Skin of body (tissue), 2 donors: ENCODE data around the gene ANO1. TPM values are rescaled to one million over a fixed set of nuclear protein-coding genes. Genes with fewer than 3 reads are reported as not detected.

Experiments used
- DNase-seq: peaks from one replicate; lab custom pipeline; 2025; lab: John Stamatoyannopoulos, UW
- total RNA-seq: library from RNA; depleted of rRNA; stranded (reverse); fragments of >200 nt; gene quantifications from one replicate; pipeline ENCODE4 v1.2.3, GENCODE V29; 2014

Gene ANO1
- total RNA-seq, 1 donor from 2014 or later = 6.8 TPM

DNA sequence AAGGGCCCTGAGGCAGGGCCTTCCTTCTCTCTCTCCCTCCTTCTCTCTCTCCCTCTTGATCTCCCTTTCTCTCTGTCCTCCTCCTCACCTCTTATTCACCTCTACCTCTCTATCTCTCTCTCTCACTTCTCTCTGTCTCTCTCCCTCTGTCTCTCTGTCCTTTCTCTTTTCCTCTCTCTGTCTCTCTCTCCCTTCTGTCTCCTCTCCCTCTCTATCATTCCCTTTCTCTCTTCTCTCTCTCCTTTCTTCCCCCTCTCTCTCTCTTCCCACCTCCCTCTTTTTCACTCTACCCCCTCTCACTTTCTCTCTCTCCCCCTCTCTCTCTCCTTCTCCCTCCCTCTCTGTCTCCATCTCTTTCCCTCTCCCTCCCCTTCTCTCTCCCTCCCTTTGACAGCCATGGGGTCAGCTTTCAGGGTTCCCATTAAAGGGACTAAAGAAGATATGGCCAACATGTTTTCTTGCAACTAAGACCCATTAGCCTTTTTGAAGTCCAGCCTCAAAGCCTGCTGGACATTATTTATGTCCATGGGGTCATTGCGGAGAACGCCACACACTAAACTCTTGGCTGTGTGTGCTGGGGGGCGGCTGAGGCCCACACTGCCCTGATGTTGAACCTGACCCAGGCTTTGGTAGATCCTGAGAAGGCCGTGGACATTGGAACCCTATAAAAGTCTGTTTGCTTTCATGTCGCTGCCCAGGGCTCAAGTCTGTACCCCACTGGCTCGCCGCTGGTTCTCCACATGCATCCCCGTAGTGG lies 15.0 kb downstream of the ANO1 start:
- DNase-seq = no peak

DNA sequence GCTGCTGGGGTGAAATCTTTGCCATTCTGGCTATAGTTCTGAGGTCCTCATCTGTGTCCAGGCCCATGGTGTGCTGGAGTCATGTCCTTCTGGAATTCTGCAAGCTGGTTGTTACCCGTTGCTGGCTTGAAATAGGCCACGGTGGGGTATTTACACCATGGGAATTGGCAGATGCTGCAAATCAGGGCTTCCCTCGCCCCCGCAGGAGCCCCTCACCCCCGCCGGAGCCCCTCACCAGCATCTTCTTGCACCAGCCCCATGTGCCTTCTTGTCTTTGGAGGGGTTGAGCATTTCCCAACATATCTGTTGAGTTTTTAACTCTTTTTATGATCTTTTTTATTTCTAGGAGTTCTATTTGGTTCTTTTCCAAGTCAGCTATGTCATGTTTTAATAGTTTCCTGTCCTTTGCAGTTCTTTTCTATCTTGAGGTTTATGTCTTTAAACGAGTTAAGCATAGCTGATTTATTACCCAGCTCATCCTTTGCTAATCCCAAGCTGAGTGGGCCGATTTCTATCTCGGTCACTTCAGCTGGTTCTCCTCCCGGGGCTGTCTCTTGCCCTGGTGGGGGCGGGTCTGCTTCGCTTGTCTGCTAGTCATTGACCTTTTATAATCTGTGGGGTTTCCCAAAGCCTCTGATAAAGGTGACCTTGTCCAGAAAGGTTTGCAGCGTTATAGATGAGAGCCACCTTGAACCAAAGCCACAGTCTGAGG lies 17.6 kb downstream of the ANO1 start:
- DNase-seq = no peak

DNA sequence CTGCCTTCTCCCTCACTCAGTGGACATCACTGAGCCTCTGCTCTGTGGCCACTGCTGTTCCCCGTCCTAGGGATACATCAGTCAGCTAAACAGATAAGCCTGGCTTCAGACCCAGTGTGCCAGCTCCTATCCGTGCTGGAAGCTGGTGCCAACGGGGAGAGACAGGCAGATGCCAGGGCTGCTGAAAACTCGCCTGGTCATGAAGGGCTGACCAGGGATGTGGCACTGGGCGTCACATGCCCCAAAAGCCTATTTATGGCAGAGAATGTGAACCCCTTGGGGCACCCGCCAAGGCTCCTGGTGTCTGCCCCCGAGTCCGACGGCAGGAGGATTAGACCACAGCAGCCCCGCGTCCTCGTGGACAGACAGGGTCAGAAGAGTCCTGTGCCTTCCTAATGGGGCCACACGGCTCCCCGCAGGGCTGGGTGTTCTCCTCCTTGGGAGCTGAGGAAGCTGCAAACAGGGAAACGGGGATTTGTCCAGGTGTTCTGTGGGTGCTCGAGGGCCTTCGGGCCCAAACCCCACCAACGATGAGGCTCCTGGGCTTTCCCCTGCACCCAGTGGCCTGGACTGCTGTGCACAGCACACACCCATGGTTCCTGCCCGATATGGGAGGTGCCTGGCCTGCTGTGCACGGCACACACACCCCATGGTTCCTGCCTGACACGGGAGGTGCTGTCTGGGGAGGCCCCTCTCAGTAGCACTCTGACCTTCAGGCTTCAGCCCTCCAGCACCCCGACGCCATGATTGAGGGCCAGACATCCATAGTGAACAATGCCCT lies 19.9 kb downstream of the ANO1 start:
- no peak for DNase-seq

DNA sequence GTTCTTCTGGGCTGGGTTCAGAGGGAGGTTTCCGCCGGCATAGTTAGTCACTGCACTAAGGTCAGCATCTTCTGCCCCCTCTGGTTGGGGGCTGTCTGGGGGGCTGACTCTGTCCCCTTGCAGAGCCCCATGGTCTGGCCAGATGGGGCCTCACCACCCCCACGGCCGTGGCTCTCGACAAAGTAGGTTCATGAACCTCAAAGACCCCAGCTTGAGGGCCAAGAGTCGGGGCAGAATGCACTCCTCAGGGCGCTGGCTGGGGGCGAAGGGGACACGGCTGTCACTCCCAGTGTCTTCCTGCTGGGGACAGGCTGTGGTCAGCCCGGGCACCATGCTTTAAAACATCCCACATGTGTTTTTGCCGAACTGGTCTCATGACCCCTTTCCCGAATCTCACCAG lies 20.8 kb downstream of the ANO1 start:
- no peak for DNase-seq

DNA sequence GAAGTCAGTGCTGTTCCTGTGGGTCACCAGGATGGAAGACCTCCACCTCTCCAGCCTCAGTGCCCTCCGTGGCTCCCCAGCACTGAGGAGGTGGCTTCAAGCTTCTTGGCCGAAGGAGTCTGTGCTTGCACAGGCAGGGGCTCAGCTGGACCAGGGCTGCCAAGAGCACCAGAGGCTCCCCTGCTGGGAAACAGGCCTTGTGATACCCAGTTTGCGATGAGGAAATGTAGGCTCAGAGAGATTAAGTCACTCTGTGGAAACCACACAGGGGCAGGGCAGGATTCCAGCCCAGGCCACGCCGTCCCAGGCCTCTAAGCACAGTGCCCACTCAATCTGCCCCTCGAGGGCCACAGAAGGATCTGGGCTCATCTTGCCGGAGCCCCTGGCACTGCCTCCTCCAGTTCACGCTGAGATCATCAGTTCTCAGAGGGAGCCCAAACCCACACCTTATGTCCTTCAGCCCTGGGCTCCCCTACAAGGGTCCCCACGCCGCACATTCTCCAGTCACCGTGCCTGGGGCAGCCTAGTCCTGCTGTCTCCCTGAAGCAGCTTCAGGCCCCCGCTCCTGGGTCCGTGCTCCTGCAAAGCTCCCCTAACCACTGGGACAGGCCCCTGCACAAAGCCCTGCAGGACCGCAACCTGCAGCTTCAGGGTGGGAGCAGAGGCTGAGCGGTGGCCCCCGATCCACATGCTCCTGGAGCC lies 21.6 kb downstream of the ANO1 start:
- no peak for DNase-seq

DNA sequence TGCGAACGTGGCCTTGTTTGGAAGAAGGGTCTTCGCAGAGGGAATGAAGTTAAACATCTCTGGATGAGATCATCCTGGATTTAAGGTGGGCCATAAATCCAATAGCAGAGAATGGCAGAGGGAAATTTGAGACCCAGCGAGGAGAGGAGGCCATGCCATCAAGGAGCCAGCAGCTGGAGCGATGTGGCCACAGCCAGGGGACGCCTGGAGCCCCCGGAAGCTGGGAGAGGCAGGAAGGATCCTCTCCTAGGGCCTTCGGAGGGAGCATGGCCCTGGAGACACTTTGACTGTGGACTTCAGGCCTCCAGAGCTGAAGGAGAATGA lies 22.1 kb downstream of the ANO1 start:
- DNase-seq = no peak

DNA sequence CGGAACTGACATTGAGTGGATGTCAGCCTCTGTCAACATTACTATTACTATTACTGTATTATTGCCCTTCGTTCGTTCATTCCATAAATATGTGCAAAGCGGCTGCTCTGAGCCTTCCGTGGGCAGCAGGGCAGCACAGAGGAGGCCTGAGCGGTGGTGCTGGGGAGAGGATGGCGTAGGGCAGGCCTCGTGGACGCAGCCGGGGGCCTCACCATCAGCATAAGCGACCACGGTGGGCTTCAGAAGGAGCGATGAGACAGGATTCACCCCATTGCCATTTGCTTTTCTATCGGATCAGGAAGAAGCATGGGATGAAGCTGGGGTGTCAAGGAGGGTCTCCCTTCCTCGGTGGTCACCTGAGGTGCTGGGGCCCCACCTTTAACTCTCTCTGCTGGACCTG lies 22.7 kb downstream of the ANO1 start:
- DNase-seq = no peak

DNA sequence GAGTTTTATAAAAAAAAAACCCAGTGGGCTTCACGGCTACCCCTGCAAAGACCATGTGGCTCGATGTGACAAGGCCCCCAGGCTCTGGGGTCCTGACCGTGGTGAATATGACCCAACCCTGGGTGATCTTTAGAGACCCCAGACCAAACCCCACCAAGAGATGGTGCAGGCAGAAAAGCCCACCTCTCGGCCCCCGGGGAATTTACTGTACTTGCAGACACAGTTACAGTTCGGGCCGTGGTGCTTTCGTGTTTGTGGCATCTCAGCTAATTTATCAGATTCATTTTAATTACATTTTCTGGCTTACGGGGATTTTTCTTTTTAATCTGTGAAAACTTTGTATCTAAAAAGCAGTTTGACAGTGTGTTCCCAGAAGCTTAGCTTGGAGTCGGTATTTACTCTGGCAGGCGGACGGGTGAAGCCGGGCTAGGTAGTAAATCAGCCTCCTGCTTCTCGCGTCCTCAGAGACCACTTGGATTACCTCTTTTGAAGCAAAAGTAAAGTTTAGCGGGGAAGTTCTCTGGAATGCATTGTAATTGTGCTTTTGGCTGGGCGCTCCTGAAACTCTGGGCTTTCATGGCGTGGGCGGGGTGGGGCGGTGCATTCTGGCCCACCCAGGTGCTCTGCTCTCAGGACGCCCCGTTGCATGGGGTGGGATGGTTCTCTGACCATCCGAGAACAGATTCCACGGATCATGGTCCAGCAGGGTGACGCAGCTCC lies 25.3 kb downstream of the ANO1 start:
- no peak for DNase-seq

DNA sequence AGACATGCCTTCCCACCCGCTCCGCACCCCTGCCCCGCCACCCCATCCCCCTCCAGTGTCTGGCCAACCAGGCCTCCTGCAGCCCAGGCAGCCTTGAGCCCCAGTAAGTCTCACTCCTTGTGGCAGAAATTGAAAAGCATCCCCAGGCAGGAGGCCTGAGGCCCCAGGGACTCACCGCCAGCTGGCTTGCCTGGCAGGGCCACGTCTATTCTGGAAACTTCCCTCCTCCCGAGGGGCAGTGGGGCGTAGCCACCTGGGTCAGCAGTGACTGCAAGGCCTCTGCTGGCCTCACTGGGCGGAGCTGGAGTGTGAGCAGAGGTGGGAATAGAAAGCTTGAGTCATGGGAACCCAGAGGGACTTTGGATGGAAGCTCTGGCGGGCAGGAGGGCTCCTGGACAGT lies 26.3 kb downstream of the ANO1 start:
- DNase-seq = no peak

DNA sequence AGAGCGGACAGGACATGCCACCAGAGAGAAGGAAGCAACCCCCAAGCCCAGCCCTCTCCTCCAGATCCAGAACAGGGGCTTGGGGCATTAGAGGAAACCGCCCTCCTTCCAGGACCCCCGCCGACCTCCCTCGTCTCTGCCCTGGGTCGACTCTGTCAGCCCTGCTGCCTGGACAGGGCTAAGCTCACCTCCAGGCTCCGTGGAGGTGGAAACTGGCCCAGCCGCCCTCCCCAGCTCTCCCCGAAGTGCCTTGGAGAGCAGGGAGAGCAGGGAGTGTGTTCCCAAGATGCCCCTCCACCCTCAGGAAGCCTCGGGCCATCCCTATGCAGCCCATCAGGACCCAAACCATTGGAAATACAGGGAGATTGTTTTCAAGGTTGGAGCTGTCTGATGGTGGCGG lies 26.8 kb downstream of the ANO1 start:
- DNase-seq = no peak

DNA sequence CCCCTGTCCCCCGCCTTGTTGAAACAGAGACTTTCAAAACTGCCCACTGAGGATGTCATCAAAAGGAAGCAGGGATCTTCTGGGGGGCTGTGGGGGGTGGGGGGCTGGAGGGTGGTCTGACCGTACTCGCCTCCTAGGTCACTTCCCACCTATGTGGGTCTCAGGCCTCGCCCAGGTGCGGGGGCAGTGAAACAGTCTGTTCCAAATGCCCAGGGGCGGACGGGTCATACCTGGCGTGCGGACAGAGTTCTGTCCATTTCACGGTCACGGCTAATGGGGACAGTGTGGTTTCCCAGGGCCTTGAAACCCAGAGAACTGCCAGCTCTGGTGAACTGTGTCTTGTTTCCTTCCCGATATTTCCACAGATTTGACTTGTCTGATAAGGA lies 27.2 kb downstream of the ANO1 start:
- DNase-seq = no peak

DNA sequence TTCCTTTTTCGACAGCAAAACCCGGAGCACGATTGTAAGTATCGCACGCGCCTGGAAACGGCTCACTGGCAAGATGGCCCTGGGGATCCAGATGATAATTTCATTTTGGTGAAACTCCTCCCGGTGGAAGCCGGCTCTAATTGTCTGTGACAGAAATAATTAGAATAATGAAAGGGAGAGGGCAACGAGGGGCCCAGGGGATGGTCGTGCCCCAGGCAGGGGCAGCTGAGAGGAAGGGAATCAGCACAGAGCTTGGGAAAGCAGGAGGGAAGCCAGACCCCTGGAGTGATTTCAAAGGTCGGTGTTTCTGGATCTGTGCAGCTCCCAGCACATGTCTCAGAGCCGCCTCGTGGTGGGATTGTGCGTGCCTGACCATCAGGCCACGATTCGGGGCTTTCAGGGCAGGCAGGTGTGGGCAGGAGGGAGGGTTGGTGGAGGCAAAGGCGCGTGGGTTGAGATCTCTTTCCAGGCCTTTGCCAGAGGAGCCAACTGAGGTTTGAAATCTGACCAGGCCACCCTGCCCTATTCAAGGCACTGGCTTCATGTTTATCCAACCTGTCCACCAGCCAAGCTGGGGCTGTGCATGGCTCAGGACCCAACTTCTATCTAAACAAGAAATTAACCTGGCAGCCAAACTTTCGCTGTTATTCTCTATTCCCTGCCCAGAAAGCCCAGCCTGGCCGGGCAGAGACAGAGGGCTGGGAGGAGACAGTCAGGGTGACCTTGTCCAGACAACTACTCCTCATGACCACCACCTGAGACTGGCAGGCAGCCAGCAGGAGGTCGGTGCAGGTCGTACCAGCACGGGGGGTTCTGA lies 27.8 kb downstream of the ANO1 start:
- no peak for DNase-seq

DNA sequence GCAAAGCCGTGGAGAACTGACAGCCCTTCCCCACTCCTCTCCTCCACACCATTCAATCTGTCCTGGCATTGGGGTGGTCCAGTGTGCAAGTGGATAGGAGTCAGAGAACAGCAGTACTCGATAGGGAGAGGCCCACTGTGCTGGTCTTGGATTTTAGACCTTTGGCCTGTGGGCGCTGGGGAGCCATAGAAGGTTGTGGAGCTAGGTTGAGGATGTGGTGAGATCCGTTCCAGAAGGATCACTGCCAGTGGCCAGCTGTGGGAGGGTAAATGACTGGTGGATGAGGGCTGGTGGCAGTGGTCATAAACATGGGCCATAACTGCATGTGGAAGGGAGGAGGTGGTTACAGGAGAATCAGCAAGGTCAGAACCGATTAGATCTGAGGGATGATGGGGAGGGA lies 28.6 kb downstream of the ANO1 start:
- DNase-seq = no peak

DNA sequence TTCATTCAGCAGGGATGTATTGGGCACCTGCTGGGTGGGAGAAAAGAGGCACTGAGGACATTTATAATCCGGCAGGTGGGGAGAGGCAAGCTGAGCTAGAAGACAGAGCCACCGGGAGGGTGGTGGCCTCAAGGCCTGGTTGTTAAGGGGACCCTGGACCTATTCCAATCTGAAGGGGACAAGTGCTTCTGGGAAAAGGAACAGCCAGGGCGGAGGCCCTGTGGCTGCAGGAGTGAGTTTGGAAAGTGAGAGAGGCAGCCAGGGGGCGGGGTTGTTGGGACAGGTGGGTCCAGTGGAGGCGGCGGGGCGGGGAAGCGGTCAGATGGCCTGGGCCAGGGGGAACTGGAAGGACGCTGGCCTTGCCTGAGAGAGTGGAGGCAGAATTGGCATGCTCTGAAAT lies 29.1 kb downstream of the ANO1 start:
- no peak for DNase-seq

DNA sequence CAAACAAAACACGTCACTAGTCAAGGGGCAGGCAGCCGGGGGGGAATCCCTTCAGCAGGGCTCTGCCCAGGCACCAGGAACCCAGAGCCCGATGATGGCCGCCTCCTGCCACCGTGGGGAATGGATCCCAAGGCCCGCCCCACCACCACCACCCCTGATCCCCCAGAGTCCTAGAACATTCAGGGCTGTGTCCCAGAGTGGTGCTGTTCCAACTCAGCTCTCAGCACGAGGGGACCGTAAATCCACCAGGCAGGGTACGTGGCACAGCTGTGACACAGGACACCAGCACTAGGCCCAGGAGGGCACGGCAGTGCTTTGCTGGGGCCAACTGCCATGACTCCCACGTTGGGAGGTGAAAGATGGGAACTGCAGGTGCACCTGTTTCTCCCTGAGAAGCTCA lies 29.6 kb downstream of the ANO1 start:
- DNase-seq = no peak

DNA sequence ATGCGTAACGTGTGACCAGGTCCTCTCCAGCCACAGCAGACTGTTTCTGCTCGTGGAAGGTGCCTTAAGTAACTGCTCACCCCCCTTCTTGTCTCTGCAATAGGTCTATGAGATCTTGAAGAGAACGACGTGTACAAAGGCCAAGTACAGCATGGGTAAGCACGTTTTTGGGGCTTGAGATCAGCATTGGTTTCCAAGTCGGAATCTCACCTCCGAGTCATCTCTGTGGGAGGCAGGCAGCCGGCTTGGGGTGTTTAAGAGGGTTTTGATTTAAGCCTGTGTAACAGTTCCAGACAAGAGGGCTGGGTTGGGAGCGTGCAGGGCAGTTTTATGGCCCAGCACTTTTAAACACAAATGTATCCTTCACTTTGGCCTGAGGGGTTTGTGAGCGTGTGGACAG lies 30.1 kb downstream of the ANO1 start:
- no peak for DNase-seq

DNA sequence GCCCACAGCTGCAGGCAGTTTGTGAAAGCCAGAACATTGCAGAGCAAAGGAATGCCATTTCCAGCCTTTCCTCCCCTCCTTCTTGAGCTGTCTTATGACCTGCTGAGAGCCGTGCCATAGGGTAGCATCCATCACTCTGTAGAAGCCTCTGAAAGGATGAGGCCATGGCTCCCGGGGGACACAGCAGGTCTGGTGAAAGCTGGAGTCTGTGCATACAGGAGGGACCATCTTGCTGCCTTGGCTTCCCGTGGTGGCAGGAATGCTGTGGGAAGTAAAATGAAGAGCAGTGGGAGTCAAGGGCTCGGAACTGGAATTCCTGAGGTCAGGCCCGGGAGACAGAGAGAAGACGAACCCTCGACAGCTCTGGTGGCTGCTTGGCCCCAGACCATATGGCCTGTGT lies 30.9 kb downstream of the ANO1 start:
- no peak for DNase-seq

DNA sequence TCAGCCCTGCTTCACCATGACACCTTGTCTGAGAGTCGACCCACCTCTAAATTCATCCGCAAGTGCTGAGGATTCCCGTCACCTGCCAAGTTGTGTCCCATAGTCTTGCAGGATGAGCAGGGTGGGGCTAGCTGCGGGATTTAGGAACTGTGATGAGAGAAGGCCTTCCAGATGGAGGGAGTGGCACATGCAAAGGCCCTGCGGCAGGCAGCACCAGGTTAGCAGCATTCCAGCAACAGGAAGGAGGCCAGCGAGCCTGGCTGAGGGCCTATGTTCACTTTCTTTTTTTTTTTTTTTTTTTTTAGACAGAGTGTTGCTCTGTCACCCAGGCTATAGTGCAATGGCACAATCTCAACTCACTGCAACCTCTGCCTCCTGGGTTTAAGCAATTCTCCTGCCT lies 31.8 kb downstream of the ANO1 start:
- no peak for DNase-seq

DNA sequence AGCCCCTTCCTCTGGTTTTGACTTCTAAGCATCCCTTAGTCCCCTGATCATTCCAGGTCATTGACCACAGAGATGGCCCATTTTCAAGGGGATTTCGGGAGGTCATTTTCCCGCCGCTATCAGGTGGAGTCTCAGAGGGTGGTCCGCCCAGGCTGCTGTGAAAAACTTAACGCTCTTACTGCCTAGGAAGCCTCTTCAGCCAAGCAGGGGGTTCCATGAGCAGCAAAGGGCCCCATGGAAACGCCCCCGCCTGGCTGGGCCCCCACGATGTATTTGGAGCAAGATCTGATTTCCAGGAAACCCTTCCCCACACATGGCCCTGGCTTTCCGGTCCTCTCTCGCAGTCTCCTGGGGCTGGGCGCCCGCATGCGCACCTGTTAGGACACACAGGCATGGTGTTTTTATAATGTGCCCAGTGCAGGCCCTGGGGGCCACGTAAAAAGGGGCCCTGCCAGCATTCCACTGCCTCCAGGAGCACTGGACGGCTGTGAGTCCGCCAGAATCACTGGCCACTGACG lies 32.5 kb downstream of the ANO1 start:
- DNase-seq = no peak
